Activated CD4-positive, alpha-beta T cell treated with anti-CD3 and anti-CD28 coated beads for 48 hours (primary cell): ENCODE measurements around the gene TTL.
A peak's percentile ranks its signal among the peaks of the same experiment; 100 is the strongest.
"Not testable (repeated sequence)": the region's sequence is repeated elsewhere in the genome, so short reads cannot be mapped to it uniquely, and the experiment has no call there.

ENCODE experiments used
- DNase-seq: peaks from one replicate; pipeline ENCODE4 v3.0.0-alpha.2; 2020

Gene TTL

DNA sequence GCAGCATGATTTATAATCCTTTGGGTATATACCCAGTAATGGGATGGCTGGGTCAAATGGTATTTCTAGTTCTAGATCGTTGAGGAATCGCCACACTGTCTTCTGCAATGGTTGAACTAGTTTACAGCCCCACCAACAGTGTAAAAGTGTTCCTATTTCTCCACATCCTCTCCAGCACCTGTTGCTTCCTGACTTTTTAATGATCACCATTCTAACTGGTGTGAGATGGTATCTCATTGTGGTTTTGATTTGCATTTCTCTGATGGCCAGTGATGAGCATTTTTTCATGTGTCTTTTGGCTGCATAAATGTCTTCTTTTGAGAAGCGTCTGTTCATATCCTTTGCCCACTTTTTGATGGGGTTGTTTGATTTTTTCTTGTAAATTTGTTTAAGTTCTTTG is 42.3 kb downstream of the TTL start:
- not testable (repeated sequence) for DNase-seq

DNA sequence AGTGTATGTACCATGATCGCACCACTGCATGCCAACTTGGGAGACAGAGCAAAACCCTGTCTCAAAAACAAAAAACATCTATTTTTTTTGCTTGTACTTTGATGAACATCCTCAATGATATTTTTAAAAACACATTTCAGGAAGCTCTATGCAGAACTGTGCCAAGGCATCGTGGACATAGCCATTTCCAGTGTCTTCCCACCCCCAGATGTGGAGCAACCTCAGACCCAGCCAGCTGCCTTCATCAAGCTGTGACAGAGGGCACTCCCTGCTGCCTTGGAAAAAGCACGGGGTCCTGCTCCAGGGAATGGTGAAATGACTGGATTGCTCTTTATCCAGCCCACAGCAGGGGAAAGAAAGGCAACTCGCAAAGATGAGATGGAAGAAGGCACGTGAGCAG is 46.6 kb downstream of the TTL start:
- no peak for DNase-seq

DNA sequence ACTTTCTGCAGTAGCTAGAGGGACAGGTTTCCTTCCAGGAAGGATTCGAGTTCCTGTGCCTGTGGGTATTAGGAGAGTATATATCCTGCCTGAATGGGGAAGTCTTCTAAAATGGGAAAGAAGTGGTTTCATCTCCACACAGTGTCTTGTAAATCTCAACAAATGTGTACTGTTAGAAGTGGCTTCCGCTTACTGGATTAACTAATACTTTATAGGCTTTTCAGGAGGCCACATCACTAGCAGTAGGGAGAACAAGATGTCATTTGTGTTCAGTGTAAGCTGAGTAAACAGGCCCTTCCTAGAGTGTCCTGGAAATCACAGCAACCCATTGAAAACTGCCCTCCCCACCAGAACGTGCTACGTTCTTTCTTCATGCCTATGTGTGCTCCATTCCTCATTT is 47.8 kb downstream of the TTL start:
- no peak for DNase-seq

DNA sequence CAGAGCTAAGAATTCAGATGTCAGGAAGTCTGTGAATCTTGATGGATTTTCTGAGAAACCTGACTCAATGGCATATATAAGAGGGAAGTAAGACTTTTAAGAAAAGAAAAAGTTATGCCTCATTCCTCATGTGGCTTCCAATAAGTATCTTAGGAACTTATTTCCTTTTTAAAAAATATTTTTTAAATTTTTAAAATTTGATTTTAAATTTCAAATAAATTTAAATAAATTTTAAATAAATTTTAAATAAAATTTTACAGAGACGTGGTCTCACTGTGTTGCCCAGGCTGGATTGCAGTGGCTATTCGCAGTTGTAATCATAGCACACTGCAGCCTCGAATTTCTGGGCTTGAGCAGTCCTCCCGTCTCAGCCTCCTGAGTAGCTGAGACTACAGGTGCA is 48.8 kb downstream of the TTL start:
- DNase-seq = no peak

DNA sequence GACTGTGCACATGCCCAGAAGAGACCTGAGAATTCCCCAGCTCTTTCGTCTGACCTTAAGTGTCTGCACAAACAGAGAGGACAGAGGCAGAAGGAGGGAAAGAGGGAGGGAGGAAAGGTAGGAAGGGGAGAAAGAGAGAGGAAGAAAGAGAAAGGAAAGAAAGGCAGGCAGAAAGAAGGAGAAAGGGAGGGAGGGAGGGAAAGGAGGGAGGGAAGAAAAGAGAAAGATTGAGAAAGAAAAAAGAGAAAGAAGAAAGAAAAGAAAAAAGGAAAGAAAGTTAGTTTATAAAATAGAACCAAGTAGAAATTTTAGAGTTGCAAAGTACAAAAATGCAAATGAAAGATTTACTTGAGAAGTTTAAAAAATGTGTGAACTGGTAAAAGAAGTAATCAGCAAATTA is 52.9 kb downstream of the TTL start:
- no peak for DNase-seq

DNA sequence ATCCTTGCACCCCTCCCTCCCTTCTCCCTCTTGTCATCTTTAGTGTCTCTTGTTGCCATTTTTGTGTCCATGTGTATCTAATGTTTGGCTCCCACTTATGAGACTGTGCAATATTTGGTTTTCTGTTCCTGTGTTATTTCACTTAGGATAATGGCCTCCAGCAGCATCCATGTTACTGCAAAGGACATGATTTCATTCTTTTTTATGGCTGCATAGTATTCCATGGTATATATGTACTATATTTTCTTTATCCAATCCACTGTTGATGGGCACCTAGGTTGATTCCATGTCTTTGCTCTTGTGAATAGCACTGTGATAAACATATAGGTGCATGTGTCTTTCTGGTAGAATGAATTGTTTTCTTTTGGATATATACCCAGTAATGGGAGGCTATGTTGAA is 54.7 kb downstream of the TTL start:
- not testable (repeated sequence) for DNase-seq

DNA sequence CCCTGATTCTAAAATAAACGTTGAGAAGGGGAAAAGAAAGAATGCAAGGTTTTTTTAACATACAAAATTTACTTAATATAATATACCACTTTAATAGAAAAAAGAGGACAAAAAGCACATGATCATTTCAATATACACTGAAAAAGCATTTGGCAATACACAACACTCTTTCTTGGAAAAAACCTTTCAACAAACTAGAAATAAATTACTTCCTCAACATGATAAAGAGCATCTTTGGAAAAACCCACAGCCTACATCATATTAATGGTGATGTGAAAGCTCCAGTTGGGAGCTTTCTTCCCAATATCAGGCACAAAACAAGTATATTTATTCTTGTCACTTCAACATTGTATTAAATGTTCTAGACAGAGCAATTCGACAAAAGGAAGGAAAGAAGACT is 57.4 kb downstream of the TTL start:
- DNase-seq = no peak

DNA sequence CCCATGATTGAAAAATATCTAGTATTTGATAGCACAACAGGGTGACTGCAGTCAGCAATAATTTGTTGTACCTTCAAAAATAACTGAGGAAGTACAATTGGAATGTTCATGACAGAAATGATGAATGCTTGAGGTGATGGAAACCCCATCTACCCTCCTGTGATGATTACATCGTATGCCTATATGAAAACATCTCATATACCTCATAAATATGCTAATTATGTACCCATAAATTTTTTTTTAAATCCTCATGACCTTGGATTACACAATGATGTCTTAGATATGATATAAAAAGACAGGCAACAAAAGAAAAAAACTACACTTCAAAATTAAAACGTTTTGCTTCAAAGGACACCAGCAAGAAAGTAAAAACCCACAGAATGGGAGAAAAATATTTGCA is 59.0 kb downstream of the TTL start:
- DNase-seq = no peak

DNA sequence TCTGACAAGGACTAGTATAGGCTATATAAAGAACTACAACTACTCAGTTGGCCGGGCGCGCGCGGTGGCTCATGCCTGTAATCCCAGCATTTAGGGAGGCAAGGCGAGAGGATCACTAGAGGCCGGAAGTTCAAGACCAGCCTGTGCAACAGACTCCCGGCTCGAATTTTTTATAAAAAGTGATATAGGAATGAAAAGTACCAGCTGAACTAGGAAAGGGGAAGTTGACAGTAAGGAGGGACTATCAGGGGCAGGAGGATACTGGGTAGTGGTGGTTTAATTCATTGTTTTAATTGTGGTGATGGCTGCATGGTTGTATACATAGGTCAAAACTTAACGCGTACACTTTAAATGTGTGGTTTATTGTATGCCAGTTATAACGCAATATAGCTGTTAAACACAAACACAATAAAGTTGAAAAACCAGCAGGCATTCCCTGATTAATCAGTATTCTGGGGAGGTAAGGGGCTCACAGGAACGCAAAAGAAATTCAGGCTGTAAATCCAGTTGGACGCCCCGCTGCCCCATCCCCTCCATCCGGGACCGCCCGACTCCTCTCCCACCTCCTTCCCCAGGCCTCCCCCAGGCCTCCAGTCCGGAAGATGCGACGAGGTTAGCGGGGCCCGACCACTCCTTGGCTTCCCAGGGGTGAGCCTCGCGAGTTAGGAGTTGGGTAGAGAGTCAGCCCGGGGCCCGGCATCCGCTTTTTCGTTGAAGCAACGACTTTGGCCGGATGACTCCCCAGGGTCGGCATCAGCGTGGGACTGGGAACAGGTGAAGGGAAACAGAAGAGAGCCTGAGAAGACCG is 59.6 kb downstream of the TTL start:
- DNase-seq = peak; percentile 79

DNA sequence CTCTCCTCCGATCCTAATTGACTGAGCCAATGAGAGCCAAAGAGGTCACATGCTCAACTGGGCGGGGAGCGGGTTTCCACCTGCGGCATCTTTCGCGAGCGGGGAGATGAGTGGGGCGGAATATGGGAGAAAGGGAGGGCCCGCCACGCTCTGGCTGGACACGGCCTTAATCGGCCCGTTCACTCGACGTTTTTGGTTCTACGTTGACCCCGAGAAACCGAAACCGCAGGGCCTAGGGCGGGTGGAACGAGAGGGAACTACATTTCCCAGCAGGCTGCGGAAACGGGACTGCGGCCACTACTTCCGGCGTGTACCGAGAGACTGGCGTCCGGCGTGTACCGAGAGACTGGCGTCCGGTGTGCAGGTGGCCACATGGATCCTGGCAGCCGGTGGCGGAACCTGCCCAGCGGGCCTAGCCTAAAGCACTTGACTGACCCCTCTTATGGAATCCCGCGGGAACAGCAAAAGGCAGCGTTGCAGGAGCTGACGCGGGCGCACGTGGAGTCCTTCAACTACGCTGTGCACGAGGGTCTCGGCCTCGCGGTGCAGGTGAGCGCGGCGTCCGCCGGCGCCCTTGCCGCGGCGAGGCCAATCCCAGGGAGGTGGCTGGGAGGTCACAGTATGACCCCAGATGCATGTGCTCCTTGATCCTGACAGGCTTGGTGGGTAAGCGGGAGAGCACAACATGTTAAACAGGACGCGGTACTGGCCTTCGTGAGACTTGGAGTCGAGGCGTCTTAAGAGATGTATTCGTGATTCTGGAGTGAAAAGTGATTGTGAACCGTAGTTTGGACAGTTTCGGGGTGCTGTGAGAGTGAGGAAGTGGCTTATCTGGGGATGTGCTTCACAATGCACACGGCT is 60.4 kb downstream of the TTL start, which contains the start of gene POLR1B:
TSS of gene POLR1B (plus strand) at position 343 of the 861 bp plus-strand sequence. CDS start at position 373, 30 bp downstream.
- DNase-seq = peak; percentile 83

DNA sequence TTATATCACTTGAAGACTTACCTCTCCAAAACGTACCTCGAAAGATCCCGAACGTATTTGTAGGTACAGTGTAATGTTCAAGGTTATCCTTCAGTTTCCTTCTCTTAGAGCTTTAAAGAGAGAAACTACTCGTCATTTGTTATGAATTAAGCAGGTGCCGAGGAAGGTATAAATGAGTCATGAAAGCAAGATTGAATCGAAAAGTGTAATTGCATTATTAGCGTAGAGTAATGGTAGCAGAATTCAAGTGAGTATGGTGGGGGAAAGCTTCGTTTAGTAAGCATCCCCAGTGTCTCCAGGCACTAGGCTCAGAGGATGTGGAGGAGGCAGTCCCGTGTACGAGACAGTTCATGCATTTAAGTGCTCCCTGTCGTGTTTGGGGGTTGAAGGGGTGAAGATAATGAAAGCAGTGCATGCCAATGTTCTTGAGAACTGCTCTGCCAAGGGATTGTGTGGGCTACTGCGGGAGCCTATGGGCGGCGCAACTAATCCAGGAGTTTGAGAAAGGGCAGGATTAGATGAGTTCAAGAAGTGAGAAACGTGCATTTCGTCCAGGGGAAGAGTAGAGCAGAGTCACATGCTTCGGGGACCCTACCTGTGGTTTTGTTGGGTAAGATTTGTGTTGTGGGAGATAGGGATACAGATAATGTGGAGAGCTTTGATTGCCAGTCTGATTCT is 61.2 kb downstream of the TTL start:
- DNase-seq = peak; percentile 20

DNA sequence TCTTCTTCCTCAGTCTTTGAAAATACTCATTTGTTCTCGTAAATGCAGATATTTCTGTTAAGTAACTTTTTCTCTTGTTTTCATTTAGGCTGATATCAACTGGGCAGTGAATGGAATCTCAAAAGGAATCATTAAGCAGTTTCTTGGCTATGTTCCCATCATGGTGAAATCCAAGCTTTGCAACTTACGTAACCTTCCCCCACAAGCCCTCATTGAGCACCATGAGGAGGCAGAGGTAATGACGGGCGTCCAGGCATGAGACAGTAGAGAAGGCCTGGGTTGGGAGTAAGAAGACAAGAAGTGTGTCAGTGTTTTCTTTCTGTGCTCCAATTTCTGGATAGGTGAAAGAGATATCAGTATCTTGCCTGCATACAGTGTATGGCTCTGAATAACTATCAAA is 65.4 kb downstream of the TTL start:
- DNase-seq = no peak

DNA sequence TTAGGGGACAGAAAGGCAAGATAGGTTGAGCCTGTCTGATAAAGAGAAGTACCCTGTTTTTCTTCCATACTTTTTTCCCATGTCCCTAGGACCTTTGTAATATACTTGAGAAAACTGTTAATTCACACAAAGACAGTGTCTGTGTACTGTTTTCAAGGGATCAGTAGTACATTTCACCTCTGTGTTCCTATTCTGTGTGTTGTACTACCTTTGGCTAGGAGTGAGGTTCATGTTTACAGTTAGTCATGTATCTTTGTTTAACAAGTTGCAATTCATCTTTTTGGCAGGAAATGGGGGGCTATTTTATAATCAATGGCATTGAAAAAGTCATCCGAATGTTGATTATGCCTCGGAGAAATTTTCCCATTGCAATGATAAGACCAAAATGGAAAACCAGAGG is 67.0 kb downstream of the TTL start:
- DNase-seq = no peak

DNA sequence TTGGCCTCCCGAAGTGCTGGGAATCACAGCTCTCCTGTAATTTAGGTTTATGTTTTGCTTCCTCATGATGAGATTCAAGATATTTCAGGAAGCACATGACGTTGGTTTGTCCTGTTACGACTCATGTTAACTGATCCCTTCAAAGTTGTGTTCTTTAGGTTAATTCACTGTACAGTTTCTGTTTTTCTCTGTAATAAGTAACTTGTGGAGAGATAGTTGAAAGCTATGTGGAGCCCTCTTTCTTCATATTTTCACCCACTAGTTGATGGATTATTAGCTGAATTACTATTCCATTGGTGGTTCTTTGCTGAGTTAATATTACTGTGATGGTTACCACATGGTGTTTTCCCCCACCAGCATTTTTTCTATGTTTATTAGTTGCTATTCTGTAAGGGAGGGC is 84.1 kb downstream of the TTL start:
- DNase-seq = no peak

DNA sequence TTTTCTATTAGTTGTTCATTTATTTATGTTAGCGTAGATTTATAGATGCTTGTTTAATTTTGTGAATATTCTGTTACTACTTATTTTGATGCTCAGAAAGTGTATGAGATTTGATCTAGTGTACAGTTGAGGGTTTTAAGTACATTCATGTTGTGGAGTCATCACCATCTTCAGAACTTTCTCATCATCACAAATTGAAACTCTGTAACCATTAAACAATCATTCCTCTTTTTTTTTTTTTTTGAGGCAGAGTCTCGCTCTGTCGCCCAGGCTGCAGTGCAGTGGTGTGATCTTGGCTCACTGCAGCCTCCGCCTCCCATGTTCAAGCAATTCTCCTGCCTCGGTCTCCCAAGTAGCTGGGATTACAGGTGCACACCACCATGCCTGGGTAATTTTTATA is 84.6 kb downstream of the TTL start:
- not testable (repeated sequence) for DNase-seq

DNA sequence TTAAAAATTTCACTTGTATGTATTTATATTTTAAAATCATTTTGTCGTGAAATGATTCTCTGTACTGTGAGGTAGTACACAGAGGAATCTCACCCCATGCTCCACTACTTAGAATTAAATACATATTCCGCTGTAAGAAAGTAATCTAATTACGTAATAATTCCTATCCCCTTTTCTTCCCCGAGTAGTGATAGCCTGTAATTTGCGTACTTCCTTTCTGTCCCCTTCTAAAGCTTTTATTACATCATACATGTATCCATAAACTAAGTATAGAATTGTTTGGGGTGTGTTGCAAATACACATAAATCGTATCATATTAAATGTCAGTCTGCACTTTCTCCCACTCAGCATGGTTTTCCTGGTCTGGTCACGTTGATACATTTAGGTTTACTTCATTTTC is 90.0 kb downstream of the TTL start:
- DNase-seq = no peak

DNA sequence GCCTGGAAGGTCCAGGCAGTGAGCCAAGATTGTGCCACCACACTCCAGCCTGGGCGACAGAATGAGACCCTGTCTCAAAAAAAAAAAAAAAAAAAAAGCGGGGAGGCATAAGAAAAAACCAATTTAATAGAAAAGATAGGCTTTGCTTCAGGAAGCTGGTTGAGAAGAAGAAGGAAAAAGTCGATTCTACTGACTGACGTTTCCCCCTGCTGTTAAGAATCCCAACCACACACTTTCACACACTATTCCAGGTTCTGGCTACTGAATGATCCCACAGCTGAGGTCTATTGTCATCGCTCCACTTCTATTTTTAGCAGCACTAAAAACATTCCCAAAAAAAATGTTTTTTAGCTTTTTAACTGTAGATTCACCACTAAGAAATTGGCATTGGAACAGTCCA is 95.8 kb downstream of the TTL start:
- no peak for DNase-seq

DNA sequence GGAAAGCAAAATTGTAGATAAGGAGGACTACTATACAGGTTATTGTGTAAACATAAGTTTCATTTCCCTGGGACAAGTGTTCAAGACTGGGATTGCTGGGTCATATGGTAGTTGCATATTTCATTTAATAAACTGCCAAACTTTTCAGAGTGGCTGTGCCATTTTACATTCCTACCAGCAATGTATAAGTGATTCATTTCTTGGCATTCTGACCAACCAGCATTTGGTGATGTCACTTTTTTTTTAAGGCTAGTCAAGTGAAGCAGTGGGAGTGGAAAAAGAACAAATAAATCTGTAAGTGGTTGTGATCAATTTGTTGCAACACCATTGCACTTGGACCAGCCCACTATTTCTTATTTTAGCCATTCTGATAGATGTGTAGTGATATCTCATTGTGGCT is 97.3 kb downstream of the TTL start:
- DNase-seq = no peak

DNA sequence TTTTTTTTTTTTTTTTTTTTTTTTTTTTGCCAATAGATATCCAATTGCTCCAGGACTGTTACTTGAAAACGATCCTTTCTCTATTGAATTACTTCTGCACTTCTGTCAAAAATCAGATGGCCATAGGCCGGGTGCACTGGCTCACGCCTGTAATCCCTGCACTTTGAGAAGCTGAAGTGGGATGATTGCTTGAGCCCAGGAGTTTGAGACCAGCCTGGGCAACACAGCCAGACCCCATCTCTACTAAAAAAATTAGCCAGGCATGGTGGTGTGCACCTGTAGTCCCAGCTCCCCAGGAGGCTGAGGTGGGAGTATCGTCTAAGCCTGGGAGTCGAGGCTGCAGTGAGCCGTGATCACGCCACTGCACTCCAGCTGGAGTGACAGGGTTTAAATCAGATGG is 98.1 kb downstream of the TTL start:
- no peak for DNase-seq

DNA sequence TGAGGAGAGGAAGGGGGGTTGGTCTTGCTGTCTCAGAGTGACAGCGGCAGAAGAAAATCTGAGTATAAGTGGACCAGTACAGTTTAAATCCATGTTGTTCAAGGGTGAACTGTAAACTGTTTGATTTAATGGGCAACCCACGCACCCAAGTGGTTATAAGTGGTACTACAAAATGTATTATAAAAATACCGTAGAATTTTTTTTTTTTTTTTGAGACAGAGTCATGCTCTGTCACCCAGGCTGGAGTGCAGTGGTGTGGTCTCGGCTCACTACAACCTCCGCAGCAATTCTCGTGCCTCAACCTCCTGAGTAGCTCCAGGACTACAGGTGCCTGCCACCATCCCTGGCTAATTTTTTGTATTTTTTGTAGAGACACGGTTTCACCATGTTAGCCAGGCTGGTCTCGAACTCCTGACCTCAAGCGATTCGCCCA is 100.4 kb downstream of the TTL start:
- peak; percentile 44 for DNase-seq

DNA sequence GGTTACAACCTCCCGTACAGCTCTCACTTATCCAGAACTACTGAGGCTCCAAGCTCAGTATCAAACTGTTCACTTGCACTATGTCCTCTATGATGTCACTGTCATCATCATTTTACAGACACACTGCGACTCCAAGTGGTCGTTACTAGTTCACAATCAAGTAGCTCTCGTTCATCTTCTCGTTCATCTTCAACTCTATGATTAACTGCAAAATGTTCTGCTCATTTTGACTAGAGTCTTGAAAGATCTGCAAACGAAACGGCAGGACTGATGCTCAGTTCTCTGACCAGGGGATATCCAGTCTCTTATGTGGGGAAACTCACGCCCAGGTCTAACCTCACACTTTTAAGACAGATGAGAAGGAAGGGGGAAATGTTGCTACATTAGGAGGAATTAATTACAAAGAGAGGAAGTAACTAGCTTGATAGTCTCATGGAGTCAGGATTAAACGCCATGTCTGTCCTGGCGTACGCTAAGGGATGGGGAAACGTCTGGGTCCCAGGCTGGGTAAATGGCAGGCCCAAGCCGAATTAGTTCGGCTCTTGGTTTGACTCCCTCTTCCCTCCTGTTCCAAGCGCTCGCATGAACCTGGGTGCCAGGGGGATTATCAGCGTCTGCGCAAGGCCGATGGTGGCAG is 101.7 kb downstream of the TTL start:
- DNase-seq = no peak

DNA sequence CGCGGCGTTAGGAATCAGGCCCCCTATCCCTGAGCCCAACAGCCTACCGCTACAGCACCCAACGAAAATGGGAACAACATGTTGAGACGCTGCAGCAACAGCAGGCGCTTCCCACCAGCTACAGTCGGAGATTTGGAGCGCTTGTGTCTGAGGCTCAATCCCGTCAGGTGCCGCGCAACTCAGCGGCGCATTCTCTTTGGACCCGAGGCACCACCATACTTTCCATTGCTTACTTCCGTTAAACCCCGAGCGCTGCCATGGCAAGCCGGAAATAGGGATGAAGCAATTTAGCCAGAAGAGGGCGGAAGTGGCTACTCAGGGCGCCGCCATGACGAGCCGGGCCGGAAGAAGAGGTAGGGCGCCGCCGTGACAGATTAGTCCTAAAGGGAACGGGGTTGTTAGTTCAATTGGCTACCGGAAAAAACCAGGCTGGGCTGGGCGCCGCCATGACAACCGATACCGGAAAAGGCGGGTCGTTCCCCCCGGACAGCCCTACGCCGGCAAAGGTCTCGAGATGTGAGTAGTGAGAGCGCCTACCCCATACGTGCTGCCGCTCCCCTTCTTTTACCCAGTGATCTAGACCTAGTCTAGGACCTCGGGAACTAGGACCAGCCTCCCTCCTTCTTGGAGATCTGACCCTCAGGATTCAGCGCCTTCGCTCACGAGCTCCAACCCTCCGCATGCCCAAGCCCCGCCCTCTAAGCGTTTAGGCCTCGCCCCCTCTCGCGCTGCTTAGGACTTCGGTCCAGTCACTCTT is 102.4 kb downstream of the TTL start, which contains the start of gene CHCHD5:
TSS of gene CHCHD5 (plus strand) at position 476 of the 757 bp plus-strand sequence. CDS start at position 515, 39 bp downstream.
- peak; percentile 96 for DNase-seq
